NCI-H2227 treated with DMSO at 0.1 percent for 48 hours (cell line): ENCODE results near the gene SLC30A5.
"Not testable (repeated sequence)": the region's sequence is repeated elsewhere in the genome, so short reads cannot be mapped to it uniquely, and the experiment has no call there.

Source experiments
- DNase-seq: peaks from one replicate; lab custom pipeline; 2025; lab: John Stamatoyannopoulos, UW

Gene SLC30A5

DNA sequence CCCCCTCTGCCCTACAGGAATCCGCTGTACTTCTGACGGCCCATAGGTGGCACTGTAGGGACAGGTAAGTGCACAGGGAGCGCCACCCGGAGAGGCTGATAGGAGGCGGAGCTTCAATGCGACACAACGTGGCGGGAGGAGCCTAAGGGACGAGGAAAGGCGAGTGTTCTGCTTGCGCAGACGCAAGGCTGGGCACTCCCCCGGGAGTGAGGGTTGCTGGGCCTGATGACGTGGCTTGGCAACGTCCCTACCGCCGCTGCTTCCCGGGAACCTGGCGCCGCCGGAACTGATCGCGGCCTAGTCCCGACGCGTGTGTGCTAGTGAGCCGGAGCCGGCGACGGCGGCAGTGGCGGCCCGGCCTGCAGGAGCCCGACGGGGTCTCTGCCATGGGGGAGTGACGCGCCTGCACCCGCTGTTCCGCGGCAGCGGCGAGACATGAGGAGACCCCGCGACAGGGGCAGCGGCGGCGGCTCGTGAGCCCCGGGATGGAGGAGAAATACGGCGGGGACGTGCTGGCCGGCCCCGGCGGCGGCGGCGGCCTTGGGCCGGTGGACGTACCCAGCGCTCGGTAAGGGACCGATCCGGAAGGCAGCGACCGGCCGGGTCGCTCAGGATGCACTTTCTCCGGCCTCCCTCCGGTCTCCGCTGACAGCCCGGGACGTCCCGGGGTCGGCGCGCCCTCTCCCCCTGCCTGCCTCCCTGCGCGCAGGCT is at the start of gene SLC30A5:
TSS of gene SLC30A5 (plus strand) at position 244 of the 712 bp plus-strand sequence. CDS start at position 486, 242 bp downstream.
- peak; percentile 93 for DNase-seq

DNA sequence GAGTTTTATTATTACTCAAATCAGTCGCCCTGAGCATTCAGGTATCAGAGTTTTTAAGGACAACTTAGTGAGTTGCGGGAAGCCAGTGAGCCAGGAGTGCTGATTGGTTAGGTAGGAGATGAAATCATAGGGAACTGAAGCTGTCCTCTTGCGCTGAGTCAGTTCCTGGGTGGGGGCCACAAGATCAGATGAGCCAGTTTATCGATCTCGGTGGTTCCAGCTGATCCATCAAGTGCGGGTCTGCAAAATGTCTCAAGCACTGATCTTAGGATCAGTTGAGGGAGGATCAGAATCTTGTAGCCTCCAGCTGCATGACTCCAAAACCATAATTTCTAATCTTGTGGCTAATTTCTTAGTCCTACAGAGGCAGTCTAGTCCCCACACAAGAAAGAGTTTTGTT is 48.6 kb upstream of the SLC30A5 start:
- not testable (repeated sequence) for DNase-seq

DNA sequence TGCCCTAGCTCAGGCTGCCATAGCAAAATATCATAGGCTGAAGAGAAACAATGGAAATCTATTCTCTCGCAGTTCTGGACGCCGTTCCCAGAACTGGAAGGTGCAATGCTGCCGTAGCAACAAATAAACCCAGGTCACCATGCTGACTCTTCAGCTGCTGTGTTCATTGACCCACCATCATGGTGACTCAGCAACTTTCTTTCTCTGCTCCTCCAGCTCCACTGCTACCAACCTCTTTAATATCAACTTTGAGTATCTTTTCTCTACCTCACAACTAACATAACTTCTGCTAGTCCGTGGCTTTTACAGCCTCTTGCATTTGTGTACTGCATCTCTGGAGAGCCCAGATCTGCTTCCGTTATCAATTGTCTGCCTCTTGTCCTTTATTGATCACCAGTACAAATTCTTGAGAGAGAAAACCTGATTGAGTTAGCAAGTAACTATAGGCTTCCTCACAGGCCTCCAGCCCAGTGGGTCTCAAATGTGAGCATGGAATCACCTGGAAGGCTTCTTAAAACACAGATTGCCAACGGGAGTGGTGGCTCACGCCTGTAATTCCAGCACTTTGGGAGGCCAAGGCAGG is 47.3 kb upstream of the SLC30A5 start:
- DNase-seq = no peak

DNA sequence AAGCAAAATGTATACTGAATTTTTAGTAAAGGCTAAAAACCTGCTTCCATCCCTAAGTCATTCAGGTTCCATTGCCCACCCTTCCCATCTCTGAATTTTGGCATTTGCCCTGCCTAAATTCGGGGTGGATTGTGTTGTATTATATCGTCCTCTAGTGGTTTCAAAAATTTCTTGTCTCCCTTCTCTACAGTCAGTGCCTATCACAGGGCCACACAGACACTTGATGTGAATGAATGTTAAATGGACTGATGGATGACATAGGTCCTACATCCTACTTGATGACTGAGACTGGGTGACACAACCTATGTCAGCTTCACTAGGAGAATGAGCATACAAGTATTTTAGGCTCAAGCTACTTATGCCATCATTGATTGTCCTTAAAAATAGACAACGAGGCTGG is 45.6 kb upstream of the SLC30A5 start:
- peak; percentile 7 for DNase-seq

DNA sequence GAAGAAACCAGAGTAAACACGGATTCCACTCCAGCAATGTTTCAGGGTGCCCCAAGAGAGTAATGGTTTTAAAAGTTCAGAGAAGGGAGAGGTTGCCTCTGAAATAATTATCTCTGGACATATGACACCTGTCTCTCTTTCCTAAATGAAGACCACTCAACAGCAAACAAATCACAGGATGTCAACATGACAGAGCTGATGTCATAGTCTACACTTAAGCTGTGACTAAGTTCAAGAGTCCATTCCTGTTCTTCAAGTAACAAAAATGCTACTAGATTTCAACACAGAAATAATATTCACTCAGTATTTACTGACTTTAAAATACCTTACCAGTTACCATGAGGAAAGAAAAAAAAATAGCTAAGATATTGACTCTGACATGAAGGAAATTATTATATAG is 44.7 kb upstream of the SLC30A5 start:
- DNase-seq = no peak

DNA sequence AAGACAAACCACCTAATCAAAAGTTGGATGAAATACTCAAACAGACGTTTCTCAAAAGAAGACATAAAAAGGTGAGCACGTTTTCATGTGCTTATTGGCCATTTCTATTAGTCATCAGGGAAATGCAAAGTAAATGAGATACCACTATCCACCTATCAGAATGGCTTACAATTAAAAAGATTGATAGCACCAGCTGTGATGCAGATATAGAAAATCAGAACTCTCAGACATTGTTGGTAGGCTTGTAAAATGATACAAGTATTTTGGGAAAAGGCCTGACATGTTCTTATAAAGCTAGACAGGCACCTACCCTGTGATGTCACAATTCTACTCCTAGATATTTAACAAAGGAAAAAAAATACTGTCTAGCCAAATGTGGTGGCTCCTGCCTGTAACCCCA is 44.0 kb upstream of the SLC30A5 start:
- no peak for DNase-seq

DNA sequence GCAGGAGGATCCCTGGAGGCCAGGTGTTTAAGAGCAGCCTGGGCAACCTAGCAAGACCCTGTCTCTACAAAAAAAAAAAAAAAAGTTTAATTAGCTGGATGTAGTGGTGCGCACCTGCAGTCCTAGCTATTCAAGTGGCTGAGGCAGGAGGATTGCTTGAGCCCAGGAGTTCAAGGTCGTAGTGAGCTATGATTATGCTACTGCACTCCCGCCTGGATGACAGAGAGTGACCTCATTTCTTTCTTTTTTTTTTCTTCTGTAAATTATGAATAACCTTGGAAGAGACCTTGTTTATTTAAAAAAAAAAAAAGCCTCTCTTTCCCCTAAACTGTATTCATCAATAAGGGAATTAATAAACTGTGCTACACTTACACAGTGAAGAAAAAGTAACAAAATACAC is 43.6 kb upstream of the SLC30A5 start:
- DNase-seq = no peak

DNA sequence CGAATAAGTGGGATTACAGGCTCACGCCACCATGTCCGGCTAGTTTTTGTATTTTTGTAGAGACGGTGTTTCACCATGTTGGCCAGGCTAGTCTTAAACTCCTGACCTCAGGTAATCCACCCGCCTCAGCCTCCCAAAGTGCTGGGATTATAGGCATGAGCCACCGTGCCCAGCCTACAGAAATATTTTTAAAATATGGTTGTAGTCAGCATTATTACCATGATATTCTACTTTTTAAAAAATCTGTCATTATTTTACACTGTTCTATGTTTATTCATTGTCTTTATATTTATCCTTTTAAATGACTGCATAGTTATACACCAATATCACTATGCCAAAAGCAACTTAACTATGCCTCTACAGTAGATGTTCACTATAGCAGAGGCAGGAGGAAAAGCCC is 41.6 kb upstream of the SLC30A5 start:
- DNase-seq = no peak

DNA sequence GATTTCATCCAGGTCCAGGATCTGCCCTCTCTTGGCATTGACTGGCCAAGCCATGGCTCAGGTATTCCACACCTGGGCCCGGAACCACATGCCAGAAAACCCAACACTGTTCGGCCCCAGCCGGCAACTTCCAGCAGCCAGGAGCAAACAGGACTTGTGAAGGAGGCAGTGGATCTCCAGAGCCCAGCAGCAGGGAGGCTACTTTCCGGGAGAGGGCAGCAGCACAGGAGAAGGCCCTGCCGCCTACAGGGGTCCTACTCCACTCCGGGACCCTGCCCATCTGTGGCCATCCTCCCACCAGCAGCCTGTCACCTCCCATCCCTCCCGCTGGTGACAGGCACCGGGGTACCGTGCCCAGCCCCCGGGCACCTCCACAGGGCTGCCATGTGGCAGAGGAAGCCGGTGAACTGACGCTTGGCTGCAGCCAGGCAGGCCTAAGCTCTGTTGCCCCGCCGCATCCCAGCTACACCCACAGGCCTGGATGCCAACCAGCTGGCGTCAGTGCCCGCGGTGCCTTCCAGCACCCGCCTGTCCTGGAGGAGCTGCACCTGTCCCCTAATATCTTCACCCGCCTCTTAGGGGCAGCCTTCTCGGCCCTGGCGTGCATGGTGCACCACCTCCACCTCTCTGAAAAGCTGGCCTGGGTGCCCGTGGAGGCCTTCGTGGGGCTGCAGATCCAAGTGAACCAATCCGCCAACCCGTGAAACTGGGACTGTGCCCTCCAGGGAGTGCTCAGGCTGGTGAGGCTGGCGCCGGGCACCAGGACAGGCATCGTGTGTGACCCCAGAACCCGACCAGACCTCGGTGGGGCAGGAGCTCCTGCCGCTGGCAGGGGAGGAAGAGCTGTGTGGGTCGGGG is 18.9 kb upstream of the SLC30A5 start:
- no peak for DNase-seq

DNA sequence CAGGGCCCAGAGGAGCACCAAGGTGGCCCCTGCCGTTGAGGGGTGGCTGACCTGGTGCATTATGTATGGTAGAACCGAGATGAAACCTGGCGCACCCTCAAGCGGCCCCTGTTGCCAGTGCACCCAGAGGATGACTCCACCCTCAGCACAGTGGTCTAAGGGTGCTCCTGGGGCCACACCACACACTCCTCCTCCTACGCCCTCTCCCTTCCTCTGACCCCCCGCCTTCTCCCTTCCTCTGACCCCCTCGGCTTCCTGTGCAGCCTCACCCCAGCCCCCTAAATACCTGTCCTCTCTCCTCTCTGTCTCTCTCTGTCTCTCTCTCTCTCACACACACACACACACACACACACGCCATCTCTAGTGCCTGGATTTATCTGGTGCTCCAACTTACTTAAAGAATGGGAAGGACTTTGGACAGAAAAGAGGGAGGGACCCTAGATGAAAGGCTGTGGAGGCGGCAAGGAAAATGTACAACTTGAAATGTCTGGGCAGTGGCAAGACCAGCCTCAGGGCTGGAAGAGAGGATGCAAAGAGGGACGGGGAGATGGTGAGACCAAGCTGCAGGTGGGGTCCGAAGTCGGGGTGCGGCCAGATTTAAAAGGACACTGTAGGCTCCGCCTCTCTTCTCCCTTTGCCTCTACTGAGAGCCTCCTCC is 18.2 kb upstream of the SLC30A5 start:
- no peak for DNase-seq

DNA sequence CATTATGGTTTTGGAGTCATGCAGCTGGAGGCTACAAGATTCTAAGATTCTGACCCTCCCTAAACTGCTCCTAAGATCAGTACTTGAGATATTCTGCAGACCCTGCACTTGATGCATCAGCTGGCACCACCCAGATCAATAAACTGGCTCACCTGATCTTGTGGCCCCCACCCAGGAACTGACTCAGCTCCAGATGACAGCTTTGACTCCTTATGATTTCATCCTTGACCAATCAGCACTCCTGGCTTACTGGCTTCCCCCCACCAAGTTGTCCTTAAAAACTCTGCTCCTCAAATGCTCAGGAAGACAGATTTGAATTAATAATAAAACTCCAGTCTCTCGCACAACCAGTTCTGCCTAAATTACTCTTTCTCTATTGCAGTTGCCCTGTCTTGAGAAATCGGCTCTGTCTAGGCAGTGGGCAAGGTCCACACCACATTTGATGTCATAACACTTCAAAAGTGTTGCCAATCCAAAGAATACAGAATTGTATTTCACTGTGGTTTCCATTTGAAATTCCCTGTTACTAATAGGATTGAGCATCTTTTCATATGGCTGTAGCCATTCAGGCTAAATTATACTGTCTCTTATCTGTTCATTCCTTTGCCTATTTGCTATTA is 14.8 kb upstream of the SLC30A5 start:
- no peak for DNase-seq

DNA sequence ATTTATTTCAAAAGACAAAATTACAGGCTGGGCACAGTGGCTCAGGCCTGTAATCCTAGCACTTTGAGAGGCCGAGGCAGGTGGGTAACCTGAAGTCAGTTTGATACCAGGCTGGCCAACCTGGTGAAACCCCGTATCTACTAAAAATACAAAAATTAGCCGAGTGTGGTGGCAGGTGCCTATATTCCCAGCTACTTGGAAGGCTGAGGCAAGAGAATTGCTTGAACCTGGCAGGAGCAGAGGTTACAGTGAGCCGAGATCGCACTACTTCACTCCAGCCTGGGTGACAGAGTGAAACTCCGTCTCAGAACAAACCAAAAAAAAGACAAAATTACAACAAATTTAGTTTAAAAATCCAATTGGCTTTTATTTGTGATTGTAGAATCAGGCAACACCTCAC is 14.3 kb upstream of the SLC30A5 start:
- no peak for DNase-seq

DNA sequence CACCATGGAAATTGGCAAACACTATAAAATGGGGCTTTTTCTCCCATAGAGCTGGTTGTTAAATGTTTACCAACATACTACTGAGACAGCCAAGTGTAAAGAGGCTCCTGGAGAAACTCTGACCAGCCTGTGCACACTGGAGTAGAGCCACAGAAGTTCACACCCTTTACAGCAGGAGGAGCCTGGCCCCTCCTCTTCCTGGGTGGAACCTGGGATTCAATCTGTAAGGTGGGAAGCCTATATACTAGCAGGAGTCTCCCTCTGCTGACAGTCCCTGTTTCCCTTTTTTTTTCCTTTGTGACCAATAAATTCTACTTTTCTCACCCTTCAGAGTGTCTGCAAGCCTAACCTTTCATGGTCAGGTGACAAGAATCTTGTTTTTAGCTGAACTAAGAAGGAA is 10.4 kb upstream of the SLC30A5 start:
- DNase-seq = no peak

DNA sequence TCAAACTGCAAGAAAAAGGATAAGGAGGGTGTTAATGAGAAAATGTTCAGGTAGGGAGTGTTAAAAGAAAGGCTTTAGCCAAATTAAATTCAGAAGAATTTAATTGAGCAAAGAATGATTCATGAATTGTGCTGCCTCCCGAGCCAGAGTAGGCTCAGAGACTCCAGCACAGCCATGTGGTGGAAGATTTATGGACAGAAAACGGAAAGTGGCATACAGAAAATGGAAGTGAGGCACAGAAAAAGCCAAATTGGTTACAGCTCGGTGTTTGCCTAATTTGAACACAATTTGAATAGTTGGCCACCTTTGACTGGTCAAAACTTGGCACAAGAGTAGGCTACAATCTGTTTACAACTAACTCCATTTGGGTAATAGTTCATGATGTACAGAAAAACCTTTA is 9.6 kb upstream of the SLC30A5 start:
- no peak for DNase-seq

DNA sequence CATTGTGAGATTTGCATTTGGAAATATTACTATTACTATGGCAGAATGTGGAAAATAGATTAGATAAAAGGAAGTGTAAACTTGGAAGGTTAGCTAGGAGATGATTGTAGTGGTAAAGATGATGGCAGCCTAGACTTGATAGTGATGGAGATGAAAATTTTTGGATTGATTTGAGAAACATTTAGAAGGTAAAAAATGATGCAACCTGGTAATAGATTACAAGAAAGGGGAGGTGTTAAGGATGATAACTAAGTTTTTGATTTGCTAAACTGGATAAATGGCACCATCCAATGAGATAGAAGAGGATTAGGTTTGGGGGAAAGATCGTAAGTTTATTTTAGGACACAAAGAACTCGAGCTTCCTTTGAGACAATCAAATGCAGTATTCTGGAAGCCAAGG is 8.9 kb upstream of the SLC30A5 start:
- DNase-seq = no peak

DNA sequence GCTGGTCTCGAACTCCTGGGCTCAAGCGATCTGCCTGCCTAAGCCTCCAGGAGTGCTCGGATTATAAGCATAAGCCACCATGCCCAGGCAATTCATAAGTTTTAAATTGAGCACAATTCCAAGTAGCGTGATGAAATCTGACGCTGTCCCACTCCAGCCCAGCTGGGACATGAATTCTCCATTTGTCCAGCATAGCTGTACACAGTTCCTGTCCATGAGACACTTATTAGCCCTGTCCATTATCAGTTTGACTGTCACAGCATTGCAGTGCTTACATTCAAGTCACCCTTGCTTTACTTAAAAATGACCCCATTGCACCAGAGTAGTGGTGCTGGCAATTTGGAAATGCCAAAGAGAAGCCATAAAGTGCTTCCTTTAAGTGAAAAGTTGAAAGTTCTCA is 7.6 kb upstream of the SLC30A5 start:
- no peak for DNase-seq

DNA sequence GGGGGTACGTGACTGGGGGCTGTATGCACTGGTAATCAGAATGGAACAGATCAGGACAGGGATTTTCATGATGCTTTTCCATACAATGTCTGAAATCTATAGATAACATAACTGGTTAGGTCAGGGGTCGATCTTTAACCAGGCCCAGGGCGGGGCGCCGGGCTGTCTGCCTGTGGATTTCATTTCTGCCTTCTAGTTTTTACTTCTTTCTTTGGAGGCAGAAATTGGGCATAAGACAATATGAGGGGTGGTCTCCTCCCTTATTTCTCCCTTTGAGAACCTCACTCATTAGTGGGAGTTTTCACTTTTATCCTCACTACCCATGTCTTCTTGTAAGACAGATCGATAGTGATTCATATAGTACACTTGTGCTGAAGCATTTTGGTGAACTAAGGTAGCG is 5.8 kb upstream of the SLC30A5 start:
- not testable (repeated sequence) for DNase-seq

DNA sequence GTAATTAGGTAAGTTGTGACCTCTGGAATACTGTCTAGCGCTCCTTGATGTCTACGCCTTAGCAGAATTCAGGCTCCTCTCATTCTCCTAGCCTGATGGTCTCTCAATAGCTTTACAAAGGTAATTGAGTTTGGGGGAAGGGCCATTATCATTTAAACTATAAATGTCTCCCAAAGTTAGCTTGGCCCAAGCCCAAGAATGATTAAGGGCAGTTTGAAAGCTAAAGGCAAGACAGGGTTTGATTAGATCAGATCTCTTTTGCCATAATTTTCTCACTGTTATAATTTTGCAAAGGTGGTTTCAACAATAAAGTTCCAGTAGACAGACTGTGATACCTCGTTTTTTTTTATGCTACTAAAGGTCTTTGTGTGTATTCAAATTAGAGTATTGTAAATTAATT is 3.7 kb upstream of the SLC30A5 start:
- DNase-seq = no peak

DNA sequence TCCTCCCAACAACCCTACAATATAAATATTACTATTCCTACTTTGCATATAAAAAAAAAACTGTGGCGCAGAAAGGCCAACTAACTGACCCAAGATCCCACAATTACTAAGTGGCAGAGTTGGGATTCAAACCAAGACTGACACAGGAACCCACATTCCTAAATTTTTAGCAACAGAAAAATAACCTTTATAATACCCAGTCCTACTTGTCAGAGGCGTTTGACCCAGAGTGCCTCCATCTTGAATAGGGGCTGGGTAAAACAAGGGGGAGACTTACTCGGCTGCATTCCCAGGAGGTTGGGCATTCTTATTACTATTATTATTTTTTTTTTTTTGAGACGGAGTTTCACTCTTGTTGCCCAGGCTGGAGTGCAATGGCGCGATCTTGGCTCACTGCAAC is 2.0 kb upstream of the SLC30A5 start:
- no peak for DNase-seq

DNA sequence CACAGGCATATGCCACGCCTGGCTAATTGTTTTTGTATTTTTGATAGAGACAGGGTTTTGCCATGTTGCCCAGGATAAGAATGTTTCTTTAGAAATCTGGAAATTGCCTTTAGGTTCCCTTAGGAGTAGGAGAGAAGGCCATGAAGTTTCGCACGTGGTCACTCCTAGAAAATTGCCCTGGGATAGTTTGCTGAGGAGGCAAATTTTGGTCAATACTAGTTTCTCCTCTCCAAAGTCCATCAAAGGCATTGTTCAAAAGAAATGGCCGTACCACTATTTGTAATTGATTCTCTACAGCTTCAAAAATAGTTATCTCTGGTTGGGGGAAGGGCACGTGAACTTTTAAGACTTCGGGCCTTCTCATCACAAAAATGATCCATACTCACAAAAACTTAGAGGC is 845 bp upstream of the SLC30A5 start:
- DNase-seq = no peak

DNA sequence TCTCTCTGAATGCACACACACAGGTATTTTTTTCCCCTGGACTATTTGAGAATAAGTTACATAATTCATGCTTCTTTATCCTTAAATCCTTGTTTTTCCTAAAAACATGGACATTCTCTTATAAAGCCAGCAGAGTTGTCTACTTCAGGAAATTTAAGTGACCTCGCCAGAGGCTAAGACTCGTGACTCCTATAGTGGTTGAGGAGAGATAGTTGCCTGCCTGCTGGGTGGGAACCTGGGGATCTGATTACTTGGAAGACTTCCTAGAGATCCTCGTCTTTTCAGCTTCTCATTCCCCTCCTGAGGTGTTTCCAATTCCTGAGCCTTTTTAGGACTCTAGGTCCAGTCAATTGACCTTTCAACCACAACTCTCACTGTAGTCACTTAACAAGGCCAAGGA is 5.5 kb downstream of the SLC30A5 start:
- no peak for DNase-seq

DNA sequence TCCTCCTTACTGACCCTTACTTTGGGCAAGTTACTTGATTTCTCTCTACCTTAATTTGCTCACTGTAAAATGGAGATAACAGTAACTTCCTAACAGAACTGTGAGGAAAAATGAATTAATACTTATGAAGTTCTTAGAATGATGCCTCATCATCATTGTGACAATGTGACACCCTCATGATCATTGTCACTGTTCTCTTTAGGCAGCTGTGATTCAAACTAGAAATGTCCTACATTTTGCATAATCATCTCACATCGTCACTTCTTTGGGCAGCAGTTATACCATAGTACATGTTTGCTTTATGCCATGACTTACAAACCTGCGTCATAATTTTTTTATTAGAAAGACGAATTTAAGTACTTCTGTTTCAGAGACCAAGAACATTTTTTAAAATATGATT is 9.7 kb downstream of the SLC30A5 start:
- DNase-seq = no peak
